Nephron (organoid): ENCODE results near the gene UNC45A.
A peak's percentile ranks its signal among the peaks of the same experiment; 100 is the strongest.

ENCODE experiments used
- H3K27ac Mint-ChIP-seq, 3 experiments: 2 replicates each; pipeline ENCODE4 v1.8.0; 2020; ENCODE audit warnings: mixed read lengths in 3 of 3, mild to moderate bottlenecking in 2 of 3, moderate library complexity in 1 of 3
- H3K27me3 Mint-ChIP-seq: 2 replicates; pipeline ENCODE4 v1.8.0; 2021; ENCODE audit warnings: low read depth, mild to moderate bottlenecking, moderate library complexity, mixed read lengths
- H3K36me3 Mint-ChIP-seq: 2 replicates; pipeline ENCODE4 v1.8.0; 2020; ENCODE audit warnings: low read depth, mixed read lengths
- H3K4me1 Mint-ChIP-seq: 2 replicates; pipeline ENCODE4 v1.8.0; 2020; ENCODE audit warnings: mixed read lengths
- H3K4me3 Mint-ChIP-seq, 3 experiments: 2 replicates each; pipeline ENCODE4 v1.8.0; 2020; ENCODE audit warnings: mild to moderate bottlenecking in 3 of 3, mixed read lengths in 3 of 3, moderate library complexity in 2 of 3
- H3K9me3 Mint-ChIP-seq: 2 replicates; pipeline ENCODE4 v1.8.0; 2020; ENCODE audit warnings: mixed read lengths
- TF ChIP-seq, protein P1 (sequence below), 3 experiments: fragments of 200-600 bp; sonication (generic); IDR thresholded peaks; one replicate each; pipeline ENCODE4 v1.5.0; 2021; ENCODE audit warnings: antibody characterized with exemption in 3 of 3; ENCODE audit not compliant: unreplicated experiment in 3 of 3

The UNC45A gene

GRCh38 chr15:90911906-90912769 lies 22.9 kb upstream of the UNC45A start:
- Mint-ChIP-seq H3K27me3 (no peaks in the 10 kb centered on the region), H3K9me3 (no peaks in the 10 kb centered on the region), H3K4me1 (peaks cover 12% of the 10 kb centered on the region), H3K4me3 (no peak overlapping the region), H3K36me3 (peaks cover 33% of the 10 kb centered on the region), H3K27ac (no peak overlapping the region)
- TF ChIP-seq, protein P1, sequence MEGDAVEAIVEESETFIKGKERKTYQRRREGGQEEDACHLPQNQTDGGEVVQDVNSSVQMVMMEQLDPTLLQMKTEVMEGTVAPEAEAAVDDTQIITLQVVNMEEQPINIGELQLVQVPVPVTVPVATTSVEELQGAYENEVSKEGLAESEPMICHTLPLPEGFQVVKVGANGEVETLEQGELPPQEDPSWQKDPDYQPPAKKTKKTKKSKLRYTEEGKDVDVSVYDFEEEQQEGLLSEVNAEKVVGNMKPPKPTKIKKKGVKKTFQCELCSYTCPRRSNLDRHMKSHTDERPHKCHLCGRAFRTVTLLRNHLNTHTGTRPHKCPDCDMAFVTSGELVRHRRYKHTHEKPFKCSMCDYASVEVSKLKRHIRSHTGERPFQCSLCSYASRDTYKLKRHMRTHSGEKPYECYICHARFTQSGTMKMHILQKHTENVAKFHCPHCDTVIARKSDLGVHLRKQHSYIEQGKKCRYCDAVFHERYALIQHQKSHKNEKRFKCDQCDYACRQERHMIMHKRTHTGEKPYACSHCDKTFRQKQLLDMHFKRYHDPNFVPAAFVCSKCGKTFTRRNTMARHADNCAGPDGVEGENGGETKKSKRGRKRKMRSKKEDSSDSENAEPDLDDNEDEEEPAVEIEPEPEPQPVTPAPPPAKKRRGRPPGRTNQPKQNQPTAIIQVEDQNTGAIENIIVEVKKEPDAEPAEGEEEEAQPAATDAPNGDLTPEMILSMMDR (IDR thresholded peaks at IDR 0.05; ENCODE audit: unreplicated experiment in 3 of 3) = no peak

- no peak overlapping the region for H3K4me3 Mint-ChIP-seq
- TF ChIP-seq, protein P1 (IDR thresholded peaks at IDR 0.05; ENCODE audit: unreplicated experiment in 3 of 3) = no peak
Measured at GRCh38 chr15:90912770-90913075, 22.4 kb upstream of the UNC45A start.

GRCh38 chr15:90913398-90913944 lies 21.6 kb upstream of the UNC45A start:
- TF ChIP-seq, protein P1 (IDR thresholded peaks at IDR 0.05; ENCODE audit: unreplicated experiment in 3 of 3) = no peak
- no peak overlapping the region for H3K27ac Mint-ChIP-seq
- no peak overlapping the region for H3K4me3 Mint-ChIP-seq
- H3K4me1 Mint-ChIP-seq = peaks cover 12% of the 10 kb centered on the region
- no peaks in the 10 kb centered on the region for H3K9me3 Mint-ChIP-seq
- H3K36me3 Mint-ChIP-seq = peaks cover 40% of the 10 kb centered on the region
- H3K27me3 Mint-ChIP-seq = no peaks in the 10 kb centered on the region

More at GRCh38 chr15:90912770-90913075, 22.4 kb upstream of the UNC45A start:
- Mint-ChIP-seq H3K27ac (no peak overlapping the region), H3K4me1 (peaks cover 12% of the 10 kb centered on the region), H3K36me3 (peaks cover 35% of the 10 kb centered on the region), H3K27me3 (no peaks in the 10 kb centered on the region), H3K9me3 (no peaks in the 10 kb centered on the region)

DNA sequence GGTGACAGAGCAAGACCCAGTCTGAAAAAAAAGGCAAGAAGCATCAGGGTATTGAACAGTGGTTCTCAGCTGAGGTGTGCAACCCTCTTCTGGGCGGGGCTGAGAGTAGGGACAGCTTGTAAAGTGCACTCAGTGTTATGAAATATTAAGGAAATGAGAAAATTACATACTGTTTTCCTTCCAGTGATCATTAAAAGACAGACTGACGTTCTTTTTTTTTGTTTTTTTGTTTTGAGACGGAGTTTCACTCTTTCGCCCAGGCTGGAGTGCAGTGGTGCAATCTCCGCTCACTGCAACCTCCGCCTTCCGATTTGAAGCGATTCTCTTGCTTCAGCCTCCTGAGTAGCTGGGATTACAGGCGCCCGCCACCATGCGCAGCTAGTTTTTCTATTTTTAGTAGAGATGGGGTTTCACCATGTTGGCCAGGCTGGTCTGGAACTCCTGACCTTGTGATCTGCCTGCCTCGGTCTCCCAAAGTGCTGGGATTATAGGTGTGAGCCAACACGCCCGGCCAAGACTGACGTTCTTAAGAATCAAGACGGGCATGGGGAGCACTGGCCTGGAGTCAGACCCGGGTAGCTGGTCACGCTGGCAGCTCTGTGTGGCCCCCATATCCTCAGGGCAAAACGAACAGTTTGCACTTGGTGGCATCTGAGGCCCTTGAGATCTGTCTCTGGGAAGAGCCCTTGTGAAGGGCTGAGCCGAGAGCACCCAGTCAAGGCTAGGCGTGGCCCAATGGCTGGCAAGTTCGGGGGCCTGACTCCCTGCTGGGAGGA lies 20.6 kb upstream of the UNC45A start:
- peaks cover 12% of the 10 kb centered on the region for H3K4me1 Mint-ChIP-seq
- H3K27me3 Mint-ChIP-seq = no peaks in the 10 kb centered on the region
- TF ChIP-seq, protein P1 (IDR thresholded peaks at IDR 0.05; ENCODE audit: unreplicated experiment in 3 of 3) = no peak
- peaks cover 40% of the 10 kb centered on the region for H3K36me3 Mint-ChIP-seq
- H3K9me3 Mint-ChIP-seq = no peaks in the 10 kb centered on the region
- no peak overlapping the region for H3K4me3 Mint-ChIP-seq
- peak overlapping the region in 1 of 3 experiments; percentile 63 for H3K27ac Mint-ChIP-seq

DNA sequence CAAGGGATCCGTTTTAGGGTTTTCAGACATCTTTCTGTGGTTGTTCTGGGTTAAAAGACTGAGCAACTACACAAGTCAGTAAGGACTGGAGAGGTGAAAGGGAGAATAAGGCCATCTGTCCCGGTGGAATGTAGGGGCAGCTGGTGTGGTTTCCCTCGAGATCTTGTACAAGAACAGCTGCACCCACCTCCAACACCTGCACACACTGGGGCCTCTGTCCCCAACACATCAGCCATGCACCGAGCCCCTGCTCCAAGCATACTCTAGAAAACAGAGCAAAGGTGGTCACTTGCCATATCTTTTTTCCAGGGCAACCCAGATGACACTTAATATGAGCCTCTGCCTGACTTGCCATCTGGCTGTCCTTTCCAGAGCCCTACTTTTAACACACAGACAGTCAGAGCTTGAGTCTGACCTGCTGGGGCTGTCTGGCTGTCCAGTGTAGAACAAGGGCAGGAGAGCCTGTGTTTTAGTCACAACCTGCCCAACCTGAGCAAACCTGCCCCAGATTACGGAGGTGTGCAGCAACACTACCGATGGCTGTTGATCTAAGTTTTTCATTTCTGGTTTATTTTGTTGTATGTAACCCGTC lies 19.8 kb upstream of the UNC45A start:
- H3K27me3 Mint-ChIP-seq = no peaks in the 10 kb centered on the region
- H3K4me3 Mint-ChIP-seq = no peak overlapping the region
- H3K27ac Mint-ChIP-seq = peak overlapping the region in 2 of 3 experiments; percentile 2 to 63
- TF ChIP-seq, protein P1 (IDR thresholded peaks at IDR 0.05; ENCODE audit: unreplicated experiment in 3 of 3) = no peak
- no peaks in the 10 kb centered on the region for H3K9me3 Mint-ChIP-seq
- peaks cover 48% of the 10 kb centered on the region for H3K36me3 Mint-ChIP-seq
- H3K4me1 Mint-ChIP-seq = peaks cover 12% of the 10 kb centered on the region
